COR-L47 (cell line): ENCODE data around the gene TBX18.

ENCODE experiments used
- DNase-seq: peaks from one replicate; lab custom pipeline; 2025; lab: John Stamatoyannopoulos, UW

The TBX18 gene

GRCh38 chr6:84748376-84748775, 16.0 kb downstream of the TBX18 start:
- no peak for DNase-seq

GRCh38 chr6:84743616-84744015, 20.8 kb downstream of the TBX18 start:
- DNase-seq = no peak

DNA sequence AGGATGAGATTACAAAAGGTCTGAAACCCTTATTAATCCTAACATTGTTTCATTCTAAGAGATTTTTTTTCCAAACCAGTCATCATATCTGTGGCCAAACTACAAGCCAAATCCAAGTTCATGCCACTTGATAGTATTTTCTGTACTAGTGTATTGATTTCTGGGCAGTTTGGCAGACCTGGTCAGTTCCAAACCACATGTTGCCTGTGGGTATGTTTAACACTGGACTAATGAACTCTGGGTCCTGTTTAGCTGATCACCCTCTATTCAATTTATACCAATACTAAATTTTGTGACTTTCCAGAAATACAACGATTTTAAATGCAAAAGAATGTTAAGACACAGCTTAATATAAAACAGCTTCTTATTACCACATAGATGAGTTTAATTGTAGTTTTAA, 24.0 kb downstream of the TBX18 start:
- no peak for DNase-seq

GRCh38 chr6:84739866-84740208, 24.6 kb downstream of the TBX18 start:
- DNase-seq = no peak

DNA sequence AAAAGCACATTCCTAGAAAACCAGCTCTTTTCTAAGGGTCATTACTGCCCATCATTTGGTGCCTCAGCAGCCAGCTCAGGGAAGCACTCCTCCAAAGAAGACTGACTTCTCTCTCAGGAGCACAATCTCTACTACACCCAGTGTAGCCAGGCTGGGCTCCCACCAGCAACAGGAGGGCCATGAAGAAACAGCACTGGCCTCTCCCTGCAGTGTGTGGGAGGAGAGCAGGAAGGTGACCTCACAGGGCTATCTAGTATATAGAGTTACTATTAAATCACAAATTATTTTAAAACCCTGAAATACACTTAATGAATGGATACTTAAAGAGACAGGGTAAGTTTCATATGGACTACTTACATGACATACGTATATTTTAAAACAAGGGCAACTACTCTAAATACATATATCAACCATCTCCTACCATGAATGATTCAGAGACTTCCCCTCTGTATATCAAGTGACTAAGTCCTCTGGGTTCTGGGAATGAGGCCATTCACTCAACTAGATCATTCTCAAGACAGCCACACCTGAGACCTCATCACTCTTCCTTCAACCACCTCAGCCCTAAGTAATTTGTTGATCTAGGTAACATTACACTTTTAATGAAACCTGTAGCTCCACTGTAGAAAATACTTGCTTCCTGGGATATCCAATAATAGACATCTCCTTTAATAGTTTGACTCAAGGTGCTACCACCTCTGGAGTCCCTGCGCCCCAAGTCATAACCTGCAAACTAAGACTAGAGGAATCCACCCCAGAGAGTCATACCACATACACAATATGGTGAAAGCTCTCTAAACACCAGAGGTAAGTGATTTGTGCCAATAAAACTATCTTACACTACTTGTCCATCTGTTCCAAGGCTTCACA, 25.2 kb downstream of the TBX18 start:
- no peak for DNase-seq

- DNase-seq = no peak
Observed at GRCh38 chr6:84733889-84734288, 30.5 kb downstream of the TBX18 start.

DNA sequence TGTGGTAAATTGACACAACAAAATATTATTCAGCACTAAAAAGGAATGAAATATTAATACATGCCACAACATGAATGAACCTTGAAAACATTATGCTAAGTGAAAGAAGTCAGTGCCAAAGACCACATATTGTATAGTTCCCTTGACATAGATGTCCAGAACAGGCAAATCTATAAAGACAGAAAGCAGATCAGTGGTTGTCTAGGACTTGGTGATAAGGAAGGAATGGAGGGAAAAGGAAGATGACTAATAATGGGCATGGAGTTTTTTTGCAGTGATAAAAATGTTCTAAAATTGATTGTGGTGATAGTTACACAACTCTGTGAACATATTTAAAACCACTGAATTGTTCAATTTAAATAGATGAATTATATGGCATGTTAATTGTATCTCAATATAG, 32.5 kb downstream of the TBX18 start:
- no peak for DNase-seq

DNA sequence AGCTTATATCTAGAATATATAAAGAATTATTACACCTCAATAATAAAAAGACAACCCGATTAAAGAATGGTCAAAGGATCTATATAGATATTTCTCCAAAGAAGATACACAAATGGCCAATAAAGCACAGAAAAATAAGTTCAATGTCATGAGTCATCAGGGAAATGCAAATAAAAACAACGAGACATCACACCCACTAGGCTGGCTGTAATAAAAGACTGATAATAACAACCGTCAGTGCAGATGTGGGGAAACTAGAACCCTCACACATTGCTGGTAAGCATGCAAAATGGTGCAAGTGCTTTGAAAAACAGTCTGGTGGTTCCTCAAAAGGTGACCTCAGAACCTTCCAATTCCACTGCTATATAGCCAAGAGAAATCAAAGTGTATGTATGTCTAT, 33.0 kb downstream of the TBX18 start:
- no peak for DNase-seq

- no peak for DNase-seq
Observed at GRCh38 chr6:84728602-84729001, 35.8 kb downstream of the TBX18 start.

DNA sequence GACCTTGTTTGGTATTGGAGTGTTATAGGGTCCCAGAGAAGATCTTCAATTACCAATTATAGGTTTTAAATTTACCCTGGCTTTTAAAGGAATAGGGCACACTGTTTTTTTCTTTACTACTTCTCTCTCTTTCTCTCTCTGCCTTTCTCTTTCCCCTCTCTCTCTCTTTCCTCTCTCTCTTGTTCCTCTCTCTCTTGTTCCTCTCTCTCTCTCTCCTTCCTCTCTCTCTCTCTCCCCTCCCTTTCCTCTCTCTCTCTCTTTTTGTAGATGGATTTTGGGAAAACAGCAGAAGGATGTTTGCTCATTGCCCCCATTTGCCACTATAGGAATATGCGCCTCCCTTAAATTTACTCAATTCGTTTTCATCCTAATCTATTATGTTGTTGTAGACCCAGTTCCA, 45.2 kb downstream of the TBX18 start:
- no peak for DNase-seq

GRCh38 chr6:84718038-84718955, 46.1 kb downstream of the TBX18 start:
- DNase-seq = no peak

GRCh38 chr6:84709121-84709520, 55.3 kb downstream of the TBX18 start:
- no peak for DNase-seq

GRCh38 chr6:84707171-84707570, 57.2 kb downstream of the TBX18 start:
- no peak for DNase-seq

- no peak for DNase-seq
Observed at GRCh38 chr6:84696166-84696565, 68.2 kb downstream of the TBX18 start.

DNA sequence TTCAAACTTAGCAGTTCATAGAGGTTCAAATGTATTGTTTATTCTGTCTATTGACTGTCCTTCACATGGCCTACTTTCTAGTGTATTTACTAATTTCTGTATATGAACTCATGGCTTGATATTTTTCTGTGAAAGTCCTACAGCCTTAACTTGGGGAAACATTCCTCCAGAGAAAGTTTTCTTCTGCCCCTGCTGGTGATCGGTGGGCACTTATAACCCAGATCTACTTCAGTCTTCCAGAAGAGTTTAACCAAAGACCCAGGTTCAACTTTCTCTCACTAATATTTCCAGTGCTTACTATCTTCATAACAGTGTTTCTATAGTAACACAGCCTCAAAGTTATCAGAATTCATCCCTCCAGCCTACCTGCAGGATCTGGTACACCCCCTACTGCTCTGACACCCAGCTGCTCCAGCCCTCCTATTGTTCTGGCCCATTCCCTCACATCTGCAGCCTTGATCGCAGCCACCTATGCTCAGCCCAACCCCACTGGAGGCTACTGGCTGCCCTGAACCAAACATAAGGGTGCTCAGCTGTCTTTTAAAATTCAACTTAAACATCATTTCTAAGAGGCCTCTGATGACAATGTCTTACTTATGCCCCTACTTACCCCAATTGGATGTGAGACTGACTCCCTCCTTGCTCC, 72.3 kb downstream of the TBX18 start:
- no peak for DNase-seq

DNA sequence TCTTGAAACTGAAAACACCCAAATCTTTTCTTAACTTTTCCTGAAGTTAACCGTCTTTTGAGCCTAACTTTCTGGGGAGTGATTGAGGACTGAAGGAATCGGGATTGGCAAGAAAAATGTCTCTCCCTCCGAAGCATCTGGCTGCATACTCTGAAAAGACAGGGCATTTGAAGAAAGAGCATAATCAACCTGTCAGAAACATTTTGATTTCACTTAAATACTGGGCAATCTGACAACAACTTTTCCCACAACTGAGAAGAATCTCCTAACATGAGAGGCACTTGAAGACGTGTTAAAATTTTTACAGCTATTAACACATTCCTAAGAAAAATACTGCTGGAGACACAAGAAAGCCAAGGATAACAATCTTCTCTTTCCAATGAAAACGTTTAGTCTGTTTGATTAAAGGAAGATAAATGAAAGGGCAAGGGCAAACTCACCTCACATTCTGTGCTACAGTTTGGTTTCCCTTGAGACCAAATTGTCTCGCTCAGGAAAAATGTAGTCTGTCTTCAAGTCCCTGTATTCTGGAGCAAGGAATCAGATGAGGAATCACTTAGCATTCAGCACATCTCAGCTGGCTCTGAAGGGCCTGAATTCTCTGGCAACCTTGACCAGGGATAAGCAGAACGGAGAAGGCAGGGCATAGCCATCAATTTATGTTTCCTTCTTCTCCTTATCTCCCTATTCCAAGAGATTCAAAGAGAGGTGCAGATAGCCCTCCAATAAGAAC, 76.1 kb downstream of the TBX18 start:
- DNase-seq = no peak

- DNase-seq = no peak
Observed at GRCh38 chr6:84687431-84687830, 77.0 kb downstream of the TBX18 start.

DNA sequence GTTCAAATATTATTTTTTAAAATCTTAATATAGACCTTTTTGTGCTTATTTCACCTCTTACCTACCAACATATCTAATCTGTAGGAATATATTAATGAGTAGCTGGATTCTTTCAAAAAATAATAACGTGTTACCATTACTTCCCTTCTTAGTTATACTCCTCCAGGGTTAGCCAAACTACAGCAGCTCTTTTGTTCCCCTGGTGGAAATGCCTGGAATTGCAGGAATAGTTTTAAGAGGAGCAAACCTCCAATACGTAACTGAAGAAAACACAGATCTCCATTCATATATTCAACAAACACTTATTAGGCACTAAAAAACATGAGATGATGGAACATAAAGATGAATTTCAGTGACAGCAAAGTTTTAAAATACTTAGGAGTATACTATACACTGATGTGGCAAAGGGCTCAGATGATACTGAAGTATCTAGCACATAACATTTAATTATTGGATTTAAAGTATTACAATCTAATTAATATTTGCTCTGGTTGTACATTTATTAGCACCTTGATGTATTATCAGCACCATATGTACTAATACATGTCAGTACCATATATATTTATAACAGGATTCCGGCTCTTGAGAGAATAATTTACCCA, 78.3 kb downstream of the TBX18 start:
- no peak for DNase-seq

DNA sequence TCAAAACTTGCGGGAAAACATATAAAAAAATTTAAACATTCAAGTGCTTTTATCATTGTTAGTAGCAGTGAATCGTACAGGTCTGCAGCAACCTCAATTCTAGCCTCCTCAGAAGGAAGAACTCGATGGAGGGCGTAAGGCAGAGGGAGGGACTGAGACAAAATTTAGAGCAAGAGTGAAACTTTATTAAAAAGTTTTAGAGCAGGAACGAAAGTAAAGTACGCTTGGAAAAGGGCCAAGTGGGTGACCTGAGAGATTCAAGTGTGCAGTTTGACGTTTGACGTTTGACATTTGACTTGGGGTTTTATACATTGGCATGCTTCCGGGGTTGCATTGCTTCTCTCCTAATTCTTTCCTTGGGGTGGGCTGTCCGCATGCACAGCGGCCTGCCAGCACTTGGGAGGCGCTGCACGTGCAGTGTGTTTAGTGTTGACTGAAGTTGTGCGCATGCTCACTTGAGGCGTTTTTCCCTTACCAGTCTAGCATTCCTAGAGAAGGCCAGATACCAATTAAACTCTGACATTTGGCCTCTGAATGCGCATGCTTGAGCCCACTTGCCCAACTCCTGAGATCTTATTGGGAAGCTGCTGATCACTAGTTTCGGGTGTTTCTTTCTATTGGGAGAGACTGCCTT, 82.6 kb downstream of the TBX18 start:
- DNase-seq = no peak

DNA sequence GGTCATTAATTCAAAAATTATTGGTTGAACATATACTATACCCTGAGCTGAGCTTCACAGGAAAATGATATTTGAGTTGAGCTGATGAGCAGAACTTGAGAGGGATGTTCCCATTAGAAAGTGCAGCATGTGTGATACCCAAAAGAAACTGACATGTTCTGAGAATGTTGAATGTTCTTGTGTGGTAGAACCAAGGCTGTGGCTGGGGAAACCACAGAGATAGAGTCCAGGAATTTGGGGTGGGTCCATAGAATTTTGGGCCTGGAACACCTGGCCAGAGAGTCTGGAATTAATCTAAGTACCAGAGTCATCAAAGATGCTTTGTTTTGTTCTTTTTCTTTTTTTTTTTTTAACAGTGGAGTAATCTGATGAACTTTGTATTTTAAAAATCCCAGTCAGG, 88.7 kb downstream of the TBX18 start:
- no peak for DNase-seq

- no peak for DNase-seq
Observed at GRCh38 chr6:84674395-84674794, 90.0 kb downstream of the TBX18 start.
